ENCODE measurements around the gene TRPM5.

Gene TRPM5

DNA sequence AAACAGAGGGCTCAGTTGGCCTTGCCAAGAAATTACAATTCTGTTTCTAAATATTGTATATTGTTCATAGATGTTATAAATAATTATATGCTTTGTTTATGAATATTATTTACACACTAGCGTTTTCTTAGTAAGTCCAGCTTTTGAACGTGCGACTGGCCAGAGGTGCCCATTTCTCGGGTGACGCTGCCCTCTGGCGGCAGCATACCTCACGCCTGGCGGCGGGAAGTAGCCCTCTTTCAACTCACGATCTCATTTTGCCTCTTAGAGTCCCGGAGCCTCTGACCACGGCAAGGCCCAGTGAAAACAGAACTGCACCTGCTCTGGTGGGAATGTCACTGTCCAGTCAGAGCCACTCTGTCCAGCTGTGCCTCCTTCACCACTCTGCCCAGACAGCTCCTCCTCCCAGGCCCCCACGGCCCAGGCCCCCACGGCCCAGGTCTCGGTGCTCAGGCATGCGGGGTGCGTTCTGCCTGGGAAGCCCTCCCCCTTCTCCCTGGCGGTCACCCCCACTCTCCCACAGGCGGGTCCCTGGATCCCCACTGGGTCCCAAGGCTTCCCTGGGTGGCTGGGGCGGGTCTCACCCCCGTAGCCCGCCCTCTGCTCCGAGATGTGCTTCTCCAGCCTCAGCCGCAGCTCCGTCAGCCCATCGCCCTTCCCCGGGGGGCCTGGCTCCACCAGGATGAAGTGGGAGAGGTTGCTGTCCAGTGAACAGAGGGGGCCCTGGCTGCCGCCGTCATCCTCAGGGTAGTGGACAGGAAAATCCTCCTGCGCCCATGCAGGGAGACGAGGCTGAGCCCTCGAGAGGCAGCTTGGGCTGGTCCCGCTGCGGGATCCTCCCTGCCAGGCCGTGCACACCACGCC, 24.4 kb downstream of the TRPM5 start:
- DNase-seq: peak; percentile 34

DNA sequence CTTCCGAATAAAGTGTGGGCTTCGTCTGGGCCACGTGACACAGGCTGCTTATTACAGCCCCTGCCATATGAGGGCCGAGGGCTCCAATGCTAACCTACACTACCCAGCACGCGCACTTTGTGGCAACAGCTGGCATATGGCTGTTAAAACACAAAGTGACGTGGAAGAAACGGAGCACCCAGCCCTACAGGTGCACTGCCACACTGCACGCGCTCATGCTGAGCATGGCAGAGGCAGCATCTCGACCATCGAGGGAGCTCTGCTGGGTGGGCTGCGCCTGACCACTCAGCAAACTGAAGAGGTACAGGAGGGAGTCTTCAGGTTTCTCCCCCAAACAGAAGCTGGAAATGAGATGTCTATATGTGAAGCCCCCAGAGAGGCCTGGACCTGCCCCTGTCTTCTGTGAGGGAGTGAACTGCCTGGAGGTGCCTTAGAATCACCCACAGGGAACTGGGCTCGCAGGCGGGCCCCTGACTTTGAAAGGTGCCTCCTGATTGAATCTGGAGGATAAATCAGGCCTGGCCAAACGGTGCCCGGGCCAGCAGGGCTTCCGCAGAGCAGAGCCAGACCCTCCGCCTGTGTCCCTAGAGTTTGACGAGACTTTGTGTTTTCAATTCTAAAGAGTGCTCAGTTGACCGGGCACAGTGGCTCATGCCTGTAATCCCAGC, 25.5 kb downstream of the TRPM5 start:
- no peak for DNase-seq

DNA sequence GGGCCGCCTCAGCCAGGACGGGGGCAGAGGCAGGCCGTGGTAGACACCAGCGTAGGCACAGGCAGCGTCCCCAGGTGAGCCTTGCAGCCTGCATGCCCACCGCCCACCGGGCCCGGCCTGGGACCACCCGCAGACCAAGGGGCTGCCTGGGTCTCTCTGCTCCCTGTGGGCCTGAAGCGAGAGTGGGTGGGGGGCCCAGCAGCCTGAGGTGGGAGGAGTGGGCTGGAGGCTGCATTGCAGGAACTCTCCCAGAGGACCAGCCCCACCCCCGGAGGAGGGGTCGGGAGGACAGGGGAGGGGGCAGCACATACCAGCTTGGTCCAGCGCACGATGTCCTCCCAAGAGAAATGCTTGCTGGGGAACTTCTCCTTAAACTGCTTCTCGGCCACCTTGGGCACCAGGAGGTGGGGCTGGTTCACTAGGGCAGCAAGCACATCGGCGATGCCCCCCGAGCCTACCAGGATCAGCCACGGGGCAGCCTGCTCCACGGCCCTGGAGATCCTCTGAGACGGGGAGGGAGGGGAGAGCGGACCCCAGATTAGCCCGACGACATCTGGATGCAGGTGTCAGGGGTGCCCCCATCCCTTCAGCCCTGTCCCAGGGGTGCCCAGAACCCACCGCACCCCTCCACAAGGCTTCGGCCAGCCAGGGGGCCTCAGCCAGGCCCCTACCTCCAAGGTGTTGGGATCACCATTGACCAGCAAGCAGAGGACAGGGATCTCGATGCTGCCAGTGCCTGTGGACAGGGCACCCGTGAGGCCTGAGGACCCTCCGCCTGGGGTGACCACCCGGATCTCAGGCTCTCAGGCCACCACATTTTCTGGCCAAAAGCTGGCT, 26.2 kb downstream of the TRPM5 start:
- no peak for DNase-seq

DNA sequence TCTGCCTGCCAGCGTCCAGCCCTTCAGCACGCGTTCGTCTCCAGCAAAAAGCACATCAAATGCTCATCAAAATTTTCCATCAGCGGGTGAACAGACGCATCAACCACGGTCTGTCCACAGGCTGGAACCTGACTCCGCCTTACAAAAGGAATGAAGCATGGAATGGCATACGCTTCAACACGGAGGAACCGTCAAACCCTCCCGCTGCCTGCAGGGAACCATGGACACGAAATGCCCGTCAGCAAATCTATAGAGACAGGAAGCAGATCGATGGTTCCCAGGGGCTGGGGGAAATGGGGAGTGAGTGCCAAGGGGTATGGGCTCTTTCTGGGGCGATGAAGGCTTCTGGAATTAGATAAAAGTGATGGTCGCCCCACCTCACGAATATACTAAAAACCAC, 27.5 kb downstream of the TRPM5 start:
- no peak for DNase-seq

DNA sequence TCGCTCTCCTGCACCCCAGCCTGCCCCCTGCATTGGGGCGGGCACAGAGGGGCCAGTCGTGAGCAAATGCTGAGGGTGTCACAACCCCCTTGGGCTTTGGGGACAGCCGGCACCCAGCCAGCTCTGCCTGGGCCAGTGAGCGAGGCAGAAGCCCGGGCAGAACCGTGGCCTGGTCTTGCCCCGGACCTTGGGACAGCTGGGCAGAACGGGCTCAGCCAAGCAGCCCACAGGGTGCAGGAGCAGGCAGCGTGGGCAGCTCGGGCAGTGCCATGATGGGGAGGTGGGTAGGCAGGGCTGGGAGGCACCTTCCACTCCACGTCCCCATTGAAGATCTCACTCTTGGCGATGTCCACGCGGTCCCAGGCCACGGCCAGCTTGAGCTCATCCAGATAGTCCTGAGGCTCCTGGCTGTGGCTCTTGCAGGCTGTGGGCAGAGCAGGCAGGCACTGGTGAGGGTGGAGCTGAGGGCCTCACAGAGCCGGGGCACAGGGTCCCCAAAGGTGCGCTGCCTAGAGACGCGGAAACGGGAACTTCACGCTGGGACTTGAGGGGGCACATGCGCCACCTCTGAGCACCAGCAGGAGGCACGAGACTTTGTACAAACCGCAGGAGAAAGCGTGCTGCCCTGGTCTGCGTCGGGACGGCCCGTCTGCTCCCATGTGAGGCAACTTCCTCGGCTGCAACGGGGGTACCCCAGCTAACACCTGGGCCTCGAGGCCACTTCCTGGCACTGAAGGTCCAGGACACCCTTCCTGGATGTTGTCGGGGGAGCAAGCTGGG, 28.5 kb downstream of the TRPM5 start:
- DNase-seq: no peak

DNA sequence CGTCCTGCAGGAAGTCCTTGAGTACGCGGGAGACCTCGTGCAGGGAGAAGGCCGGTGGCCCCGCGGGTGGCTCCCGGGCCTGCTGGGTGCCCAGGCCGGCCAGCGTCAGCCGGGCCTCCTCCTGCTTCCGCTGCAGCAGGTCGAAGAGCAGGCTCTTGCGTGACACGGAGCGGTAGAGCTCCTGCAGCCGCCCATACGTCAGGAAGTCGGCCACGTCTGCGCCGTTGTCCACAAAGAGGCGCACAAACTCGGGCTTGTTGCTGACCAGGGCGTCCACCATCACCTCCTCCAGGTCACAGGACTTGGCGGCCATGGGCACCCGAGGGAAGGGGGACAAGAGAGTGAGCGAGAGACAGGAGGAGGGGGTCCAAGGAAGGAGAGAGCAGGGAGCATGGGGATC, 29.1 kb downstream of the TRPM5 start:
- no peak for DNase-seq

DNA sequence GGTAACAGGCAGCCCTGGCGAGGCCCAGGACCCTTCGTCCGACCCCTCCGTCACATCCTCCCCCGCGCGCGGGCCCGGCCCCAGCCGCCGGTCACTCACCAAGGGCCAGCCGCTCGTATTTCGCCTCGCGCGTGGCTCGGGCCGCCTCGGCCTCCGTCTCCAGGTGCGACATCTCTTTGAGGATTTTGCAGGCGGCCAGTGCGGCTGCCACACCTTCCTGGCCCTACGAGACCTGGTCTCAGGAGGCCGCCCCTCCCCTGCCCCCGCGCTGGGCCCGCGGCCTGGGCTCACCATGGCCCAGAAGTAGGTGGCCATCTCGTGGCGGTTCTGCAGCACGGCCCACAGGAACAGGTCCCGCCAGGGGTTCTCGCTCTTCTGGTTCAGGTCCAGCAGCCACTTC, 29.7 kb downstream of the TRPM5 start:
- DNase-seq: no peak

DNA sequence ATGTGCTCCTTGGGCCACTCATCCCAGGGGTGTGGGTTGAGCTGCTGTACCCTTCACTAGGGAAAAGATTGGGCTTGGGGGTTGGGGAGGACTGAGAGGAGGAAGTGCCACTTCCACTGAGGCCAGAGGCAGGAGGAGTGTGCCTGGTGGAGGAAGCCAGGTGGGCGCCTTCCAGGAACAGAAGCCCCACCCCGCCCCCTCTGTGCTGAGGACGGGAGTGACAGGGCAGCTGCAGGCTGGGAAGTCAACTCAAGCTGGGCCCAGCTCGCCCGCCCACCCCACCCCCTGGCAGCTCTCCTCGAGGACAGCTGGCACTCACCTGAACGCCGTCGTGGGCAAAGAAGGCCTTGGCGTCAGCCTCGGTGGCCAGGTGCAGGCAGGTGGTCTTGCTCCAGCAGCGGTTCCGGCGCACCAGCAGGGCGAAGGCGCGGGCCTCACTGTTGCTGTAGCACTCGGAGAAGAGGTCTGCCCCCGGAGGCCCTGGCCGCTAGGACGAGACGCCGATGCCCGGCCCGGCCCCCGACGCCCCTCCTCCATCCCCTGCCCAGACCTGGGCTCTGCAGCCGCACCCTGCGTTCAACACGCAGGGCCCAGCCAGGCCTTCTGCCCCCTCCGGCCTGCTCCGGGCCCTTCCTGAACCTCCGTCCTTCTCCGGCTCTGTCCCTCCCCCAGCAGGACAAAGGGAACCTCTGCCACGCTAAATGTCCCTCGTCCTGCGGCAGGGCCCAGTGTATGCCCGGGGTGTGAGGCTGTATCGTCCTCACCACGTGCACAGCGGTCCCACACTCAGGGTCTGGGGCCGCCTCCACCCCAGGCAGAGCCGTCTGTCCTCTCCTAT, 30.4 kb downstream of the TRPM5 start:
- DNase-seq: no peak

DNA sequence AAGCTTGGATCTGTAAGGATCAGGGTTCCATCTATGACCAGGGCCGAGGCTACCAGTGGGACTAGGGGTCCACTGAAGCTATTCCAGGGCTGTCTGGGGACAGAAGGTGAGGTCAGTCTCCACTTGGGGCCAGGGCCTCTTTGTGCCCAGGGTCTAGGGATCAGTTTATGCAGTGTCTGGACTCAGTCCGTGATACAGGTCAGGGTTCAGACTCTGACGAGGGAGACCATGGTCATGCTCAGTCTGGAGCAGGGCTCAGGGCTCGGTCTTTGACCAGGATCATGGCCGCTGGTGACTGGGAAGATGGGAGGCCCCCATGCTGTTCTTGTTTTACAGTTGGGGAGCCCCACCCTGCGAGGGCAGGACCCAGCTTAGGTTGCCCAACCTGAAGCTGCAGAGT, 32.0 kb downstream of the TRPM5 start:
- DNase-seq: no peak

DNA sequence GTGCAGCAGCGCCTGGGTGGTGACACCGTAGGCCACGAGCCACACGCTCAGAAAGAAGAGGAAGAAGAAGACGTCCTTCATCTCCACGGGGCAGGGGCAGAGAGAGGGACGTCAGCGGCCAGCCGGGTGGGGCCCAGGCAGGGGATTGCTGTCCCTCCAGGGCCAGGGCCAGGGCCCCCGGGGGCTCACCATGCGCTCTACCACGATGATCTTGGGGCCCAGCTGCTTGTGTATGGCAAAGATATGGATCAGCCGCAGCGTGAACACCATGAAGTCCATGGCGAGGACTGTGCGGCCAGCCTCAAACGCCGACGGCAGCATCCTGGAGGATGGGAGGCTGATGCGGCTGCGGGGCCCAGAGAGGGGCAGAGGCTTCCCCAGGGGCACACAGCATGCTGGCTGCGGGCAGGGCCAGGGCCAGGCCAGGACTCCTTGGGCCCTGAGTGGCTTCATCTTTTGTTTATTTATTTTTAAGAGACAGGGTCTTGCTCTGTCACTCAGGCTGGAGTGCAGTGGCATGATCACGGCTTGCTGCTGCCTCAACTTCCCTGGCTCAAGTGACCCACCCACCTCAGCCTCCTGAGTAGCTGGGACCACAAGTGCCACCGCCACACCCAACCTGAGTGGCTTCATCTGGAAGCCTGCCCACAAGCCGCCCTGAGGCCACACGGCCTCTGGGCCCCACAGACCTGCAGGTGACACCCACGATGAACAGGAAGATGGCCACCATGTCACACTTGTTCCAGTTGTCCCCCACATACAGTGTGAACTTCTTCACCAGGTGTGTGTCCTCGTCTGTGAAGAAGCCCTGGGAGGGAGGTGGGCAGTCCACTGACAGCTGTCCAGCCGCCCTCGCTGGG, 32.6 kb downstream of the TRPM5 start:
- no peak for DNase-seq

DNA sequence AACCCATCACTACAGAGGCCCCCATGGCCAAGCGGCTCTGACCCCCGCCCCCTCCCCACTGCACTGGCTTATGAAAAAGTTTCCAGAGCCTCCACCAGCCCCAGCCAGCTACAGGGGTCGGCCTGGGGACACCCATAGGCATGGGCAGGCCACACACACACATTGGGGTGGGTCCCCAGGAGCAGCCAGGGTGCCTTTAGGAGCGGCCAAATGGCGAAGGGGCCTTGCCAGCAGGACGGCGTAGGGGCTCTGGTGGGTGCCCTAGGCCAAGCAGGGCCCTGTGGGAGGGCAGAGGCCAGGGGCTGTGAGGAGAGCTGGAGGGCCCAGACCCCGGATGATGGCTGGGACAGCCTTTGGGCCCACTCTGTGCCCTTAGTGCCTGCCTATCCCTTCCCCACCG, 33.7 kb downstream of the TRPM5 start:
- no peak for DNase-seq

DNA sequence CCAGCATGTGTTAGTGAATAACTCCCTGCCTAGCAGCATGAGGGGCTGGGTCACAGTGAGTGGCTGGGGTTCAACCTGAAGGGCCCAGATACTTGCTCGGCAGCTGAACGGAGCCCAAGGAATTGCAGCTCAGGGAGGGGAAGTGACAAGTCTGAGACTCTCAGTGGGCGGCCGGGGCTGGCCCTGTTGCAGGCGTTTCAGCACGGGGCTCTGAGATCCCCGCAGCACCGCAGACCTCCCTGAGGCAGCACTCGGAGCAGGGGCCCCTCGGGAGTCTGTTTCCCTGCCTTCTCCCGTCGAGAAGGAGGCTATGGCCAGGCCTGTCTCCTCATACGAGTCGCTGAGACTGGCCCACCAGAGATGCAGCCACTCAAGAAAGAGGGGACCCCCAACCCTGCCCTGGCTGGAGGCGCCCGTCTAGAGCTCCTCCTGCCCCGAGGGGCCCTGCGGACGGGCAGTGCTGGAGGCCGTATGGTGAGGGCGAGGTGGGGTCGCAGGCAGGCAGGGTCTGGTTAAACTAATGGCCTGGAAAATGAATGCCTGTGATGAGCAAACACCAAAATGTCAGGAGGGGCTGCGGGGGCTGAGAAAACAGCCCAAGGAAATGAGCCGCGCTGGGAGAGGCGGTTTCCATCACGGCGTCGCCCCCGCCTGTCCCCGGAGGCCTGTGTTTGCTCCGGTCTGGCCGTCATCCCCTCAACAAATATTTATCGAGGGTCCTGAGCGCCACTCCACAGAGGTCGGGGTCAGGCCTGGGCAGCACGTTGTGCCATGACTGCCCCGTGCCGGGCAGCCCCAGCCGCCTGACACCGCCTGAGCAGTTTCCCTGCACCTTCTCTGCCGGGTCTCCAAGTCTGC, 34.5 kb downstream of the TRPM5 start:
- no peak for DNase-seq

DNA sequence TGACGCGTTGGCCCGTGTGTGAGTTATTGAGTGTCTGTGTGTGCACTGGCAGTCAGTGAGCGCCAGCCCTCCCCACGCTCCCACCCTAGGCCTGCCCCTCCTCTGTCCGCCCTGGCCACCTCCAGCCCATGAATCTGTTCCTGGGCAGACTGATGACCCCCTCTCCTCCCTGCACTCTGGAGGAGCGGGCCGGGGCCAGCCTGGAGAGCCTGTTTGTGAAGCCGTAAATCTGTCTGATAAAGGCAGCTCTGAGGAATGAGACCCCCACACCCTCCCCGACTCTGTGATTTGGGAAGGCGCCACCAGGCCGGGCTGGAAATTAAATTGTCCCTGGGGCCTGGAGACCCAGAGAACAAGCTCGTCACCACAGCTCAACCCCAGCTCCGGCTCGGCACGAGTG, 35.2 kb downstream of the TRPM5 start:
- DNase-seq: no peak

DNA sequence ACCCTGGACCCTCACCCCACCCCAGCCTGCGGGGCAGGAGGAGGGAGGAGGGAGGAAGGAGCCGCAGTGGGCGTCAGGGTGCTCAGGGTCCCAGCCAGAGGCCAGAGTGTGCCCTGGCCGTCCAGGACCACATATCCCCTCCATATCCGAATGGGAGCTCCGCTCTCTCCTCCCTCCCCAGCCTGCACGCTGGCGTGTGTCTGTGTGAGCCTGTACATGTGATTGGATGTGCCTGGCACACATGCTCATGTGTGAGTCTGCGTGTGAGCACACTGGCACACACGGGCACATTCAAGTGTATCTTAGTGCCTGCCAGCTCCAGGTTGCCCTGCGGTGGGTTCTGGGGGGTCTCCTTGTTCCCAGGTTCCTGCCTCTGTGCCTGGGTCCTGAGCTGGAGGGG, 35.6 kb downstream of the TRPM5 start:
- DNase-seq: no peak

DNA sequence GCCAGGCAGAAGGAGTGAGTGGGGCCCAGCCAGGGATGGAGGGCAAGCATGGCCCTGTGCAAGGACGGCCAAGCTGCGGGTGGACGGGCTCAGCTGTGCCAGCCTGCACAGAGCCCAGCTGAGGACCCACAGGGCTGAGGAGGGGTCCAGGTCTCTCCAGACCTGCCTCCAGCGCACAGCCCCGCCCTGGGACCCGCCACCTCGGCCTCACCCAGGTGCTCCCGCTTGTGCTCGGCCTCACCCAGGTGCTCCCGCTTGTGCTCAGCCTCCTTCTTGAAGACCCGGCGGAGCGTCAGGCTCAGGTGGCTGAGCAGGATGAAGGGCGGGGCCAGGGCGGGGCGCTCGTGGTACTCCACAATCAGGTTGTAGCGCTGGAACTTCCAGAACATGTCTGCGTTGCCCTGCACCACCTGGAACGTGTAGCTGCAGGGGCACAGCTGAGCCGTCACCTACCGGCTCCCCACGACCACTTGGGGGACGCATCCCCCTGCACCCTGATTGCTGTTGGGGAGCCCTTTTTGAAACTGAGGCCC, 37.4 kb downstream of the TRPM5 start:
- no peak for DNase-seq

DNA sequence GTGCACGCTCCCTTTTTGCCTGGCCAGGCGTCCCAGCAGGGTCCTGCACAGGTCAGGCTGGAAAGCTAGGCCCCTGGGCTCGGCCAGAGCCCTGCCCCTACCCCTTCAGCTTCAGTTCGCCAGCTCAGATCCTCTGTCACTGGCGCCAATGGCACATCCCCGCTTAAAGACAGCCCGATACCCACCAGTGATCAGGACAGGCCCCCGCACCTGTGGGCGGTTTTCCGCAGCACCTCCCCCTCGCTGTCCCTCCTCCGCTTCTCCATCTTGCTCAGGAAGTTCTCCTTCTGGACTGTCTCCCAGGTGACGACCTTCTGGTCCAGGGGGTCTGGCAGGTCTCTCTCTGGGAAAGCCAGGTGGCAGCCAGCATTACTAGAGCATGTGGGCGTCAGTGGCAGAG, 37.9 kb downstream of the TRPM5 start:
- DNase-seq: no peak

DNA sequence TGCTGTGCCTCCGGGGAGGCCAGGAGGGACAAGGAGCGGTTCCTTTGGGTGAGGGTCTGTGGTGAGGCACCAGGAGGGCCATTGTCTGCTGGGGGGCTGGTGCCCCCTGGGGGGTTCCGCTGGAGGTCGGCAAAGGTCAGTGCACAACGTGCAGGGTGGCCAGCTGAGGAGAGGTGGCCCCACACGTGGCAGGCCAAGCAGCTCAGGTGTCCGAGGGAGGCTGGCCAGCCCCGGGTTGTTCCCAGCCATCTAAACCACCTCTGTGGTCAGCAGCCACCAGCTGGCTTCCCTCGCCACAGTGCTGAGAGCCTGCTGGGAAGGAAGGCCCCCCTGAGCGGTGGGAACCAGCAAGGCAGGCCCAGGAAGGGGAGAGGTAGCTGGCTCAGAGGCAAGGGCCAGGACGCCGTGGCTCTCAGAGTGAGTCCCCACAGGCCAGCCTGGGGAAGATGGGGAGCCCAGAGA, 39.5 kb downstream of the TRPM5 start:
- no peak for DNase-seq

DNA sequence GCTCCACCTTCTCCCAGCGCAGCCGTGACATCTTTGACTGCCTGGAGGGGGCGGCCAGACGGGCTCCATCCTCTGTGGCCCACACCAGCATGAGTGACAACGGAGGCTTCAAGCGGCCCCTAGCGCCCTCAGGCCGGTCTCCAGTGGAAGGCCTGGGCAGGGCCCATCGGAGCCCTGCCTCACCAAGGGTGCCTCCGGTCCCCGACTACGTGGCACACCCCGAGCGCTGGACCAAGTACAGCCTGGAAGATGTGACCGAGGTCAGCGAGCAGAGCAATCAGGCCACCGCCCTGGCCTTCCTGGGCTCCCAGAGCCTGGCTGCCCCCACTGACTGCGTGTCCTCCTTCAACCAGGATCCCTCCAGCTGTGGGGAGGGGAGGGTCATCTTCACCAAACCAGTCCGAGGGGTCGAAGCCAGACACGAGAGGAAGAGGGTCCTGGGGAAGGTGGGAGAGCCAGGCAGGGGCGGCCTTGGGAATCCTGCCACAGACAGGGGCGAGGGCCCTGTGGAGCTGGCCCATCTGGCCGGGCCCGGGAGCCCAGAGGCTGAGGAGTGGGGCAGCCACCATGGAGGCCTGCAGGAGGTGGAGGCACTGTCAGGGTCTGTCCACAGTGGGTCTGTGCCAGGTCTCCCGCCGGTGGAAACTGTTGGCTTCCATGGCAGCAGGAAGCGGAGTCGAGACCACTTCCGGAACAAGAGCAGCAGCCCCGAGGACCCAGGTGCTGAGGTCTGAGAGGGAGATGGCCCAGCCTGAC, 41.2 kb downstream of the TRPM5 start:
- DNase-seq: no peak

DNA sequence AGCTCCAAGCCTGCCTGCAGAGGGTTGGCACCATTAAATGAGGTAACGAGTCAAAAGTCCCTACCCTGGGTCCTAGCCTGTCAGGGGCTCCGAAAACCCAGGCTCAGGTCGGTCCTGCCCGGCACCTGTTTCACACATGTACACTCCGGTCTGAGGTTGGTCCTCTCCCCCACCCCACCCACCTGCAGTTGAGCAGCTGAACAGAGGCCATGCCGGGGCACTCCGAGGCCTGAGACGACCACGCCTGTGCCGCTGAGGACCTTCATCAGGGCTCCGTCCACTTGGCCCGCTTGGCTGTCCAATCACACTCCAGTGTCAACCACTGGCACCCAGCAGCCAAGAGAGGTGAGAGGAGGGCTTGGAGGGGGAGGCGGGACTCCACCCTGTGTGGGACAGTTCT, 42.2 kb downstream of the TRPM5 start:
- no peak for DNase-seq
